Neural cell (in vitro differentiated cells): ENCODE results near the gene ZAP70. TPM values are rescaled to one million over a fixed set of nuclear protein-coding genes. Genes with fewer than 3 reads are reported as not detected.

ENCODE experiments used
- H2AFZ ChIP-seq: fragments of 200-600, 300-800 bp; sonication (generic), shearing (Covaris generic); 2 replicates; pipeline ENCODE4 v1.6.0; 2014; ENCODE audit warnings: low read depth, mild to moderate bottlenecking, antibody characterized with exemption, low read length, moderate library complexity
- H3F3A ChIP-seq: fragments of 200-600 bp; shearing (Covaris generic); 2 replicates; pipeline ENCODE4 v1.6.1; 2016; ENCODE audit warnings: mild to moderate bottlenecking, moderate library complexity, mixed read lengths, antibody characterized with exemption, low read length; ENCODE audit not compliant: insufficient read depth, poor library complexity, severe bottlenecking
- H3K27ac ChIP-seq: fragments of 200-600, 300-800 bp; sonication (generic), shearing (Covaris generic); 2 replicates; pipeline ENCODE4 v1.5.1; 2014; ENCODE audit warnings: mild to moderate bottlenecking, low read length, moderate library complexity
- H3K27me3 ChIP-seq: fragments of 300-800, 200-600 bp; sonication (generic), shearing (Covaris generic); 2 replicates; pipeline ENCODE4 v1.6.0; 2014; ENCODE audit warnings: mild to moderate bottlenecking, low read depth, low read length, moderate library complexity; ENCODE audit not compliant: insufficient read depth
- H3K36me3 ChIP-seq: fragments of 300-800, 200-600 bp; sonication (generic), shearing (Covaris generic); 2 replicates; pipeline ENCODE4 v1.5.1; 2014; ENCODE audit warnings: mild to moderate bottlenecking, antibody characterized with exemption, low read length, moderate library complexity; ENCODE audit not compliant: insufficient read depth
- H3K4me2 ChIP-seq: fragments of 300-800, 200-600 bp; sonication (generic), shearing (Covaris generic); 2 replicates; pipeline ENCODE4 v1.6.0; 2014; ENCODE audit warnings: mild to moderate bottlenecking, low read length
- H3K4me3 ChIP-seq: fragments of 300-800, 200-600 bp; sonication (generic), shearing (Covaris generic); 2 replicates; pipeline ENCODE4 v1.5.1; 2014; ENCODE audit warnings: mild to moderate bottlenecking, low read length, moderate library complexity
- H3K79me2 ChIP-seq: fragments of 200-600 bp; shearing (Covaris generic); replicated peaks from 2 replicates; pipeline ENCODE4 v1.6.0; 2014; ENCODE audit warnings: mild to moderate bottlenecking, low read length, moderate library complexity; ENCODE audit not compliant: insufficient read depth
- H3K9ac ChIP-seq: fragments of 300-800, 200-600 bp; sonication (generic), shearing (Covaris generic); 2 replicates; pipeline ENCODE4 v1.6.1; 2016; ENCODE audit warnings: mild to moderate bottlenecking, low read length, mixed read lengths
- H3K9me2 ChIP-seq: fragments of 200-600 bp; shearing (Covaris generic); 2 replicates; pipeline ENCODE4 v1.6.1; 2016; ENCODE audit warnings: mild to moderate bottlenecking, low read length, mixed read lengths; ENCODE audit not compliant: insufficient read depth
- H3K9me3 ChIP-seq: fragments of 200-600, 300-800 bp; sonication (generic), shearing (Covaris generic); 2 replicates; pipeline ENCODE4 v1.6.1; 2016; ENCODE audit warnings: mild to moderate bottlenecking, mixed run types, low read length, moderate library complexity, mixed read lengths
- H4K20me1 ChIP-seq: fragments of 200-600 bp; shearing (Covaris generic); 2 replicates; pipeline ENCODE4 v1.6.1; 2016; ENCODE audit warnings: mild to moderate bottlenecking, mixed run types; ENCODE audit not compliant: insufficient read depth
- EP300 ChIP-seq: fragments of 450-650 bp; conservative IDR thresholded peaks from 2 replicates; pipeline ENCODE4 v1.6.1; 2014; ENCODE audit warnings: antibody characterized with exemption, mild to moderate bottlenecking, moderate library complexity; ENCODE audit not compliant: poor library complexity, severe bottlenecking
- EZH2 ChIP-seq: fragments of 200-600, 300-800 bp; shearing (Covaris generic), sonication (generic); IDR thresholded peaks from 2 replicates; pipeline ENCODE4 v1.6.1; 2014; ENCODE audit warnings: antibody characterized with exemption, low read length, borderline replicate concordance, mild to moderate bottlenecking; ENCODE audit not compliant: insufficient read depth, poor library complexity, severe bottlenecking
- MXI1 ChIP-seq: fragments of 450-650 bp; conservative IDR thresholded peaks from 2 replicates; pipeline ENCODE4 v1.6.1; 2014; ENCODE audit warnings: antibody characterized with exemption, mild to moderate bottlenecking; ENCODE audit not compliant: poor library complexity, severe bottlenecking
- POLR2AphosphoS5 ChIP-seq: IDR thresholded peaks from 2 replicates; pipeline ENCODE4 v1.6.1; 2012
- RAD21 ChIP-seq: fragments of 450-650 bp; conservative IDR thresholded peaks from 2 replicates; pipeline ENCODE4 v1.6.1; 2014; ENCODE audit warnings: antibody characterized with exemption, mild to moderate bottlenecking, moderate library complexity
- SMC3 ChIP-seq: fragments of 450-650 bp; conservative IDR thresholded peaks from 2 replicates; pipeline ENCODE4 v1.6.1; 2014; ENCODE audit warnings: antibody characterized with exemption, mild to moderate bottlenecking, moderate library complexity; ENCODE audit not compliant: poor library complexity
- TAF1 ChIP-seq: IDR thresholded peaks from 2 replicates; pipeline ENCODE4 v1.6.1; 2012; ENCODE audit warnings: low read depth
- polyA plus RNA-seq: library from polyadenylated mRNA; depleted of rRNA; stranded (reverse); fragments of >200 nt; gene quantifications from 2 replicates; pipeline ENCODE4 v1.2.3, GENCODE V29; 2014
- TF ChIP-seq, protein P1 (sequence below): IDR thresholded peaks from 2 replicates; pipeline ENCODE4 v1.6.1; 2012; ENCODE audit warnings: borderline replicate concordance
- TF ChIP-seq, protein P2 (sequence below): fragments of 450-650 bp; IDR thresholded peaks from 2 replicates; pipeline ENCODE4 v1.5.1; 2014; ENCODE audit warnings: antibody characterized with exemption, mild to moderate bottlenecking, moderate library complexity; ENCODE audit not compliant: poor library complexity, severe bottlenecking

Gene ZAP70
- polyA plus RNA-seq, 1 donor from 2014 or later, result 0.59 TPM

DNA sequence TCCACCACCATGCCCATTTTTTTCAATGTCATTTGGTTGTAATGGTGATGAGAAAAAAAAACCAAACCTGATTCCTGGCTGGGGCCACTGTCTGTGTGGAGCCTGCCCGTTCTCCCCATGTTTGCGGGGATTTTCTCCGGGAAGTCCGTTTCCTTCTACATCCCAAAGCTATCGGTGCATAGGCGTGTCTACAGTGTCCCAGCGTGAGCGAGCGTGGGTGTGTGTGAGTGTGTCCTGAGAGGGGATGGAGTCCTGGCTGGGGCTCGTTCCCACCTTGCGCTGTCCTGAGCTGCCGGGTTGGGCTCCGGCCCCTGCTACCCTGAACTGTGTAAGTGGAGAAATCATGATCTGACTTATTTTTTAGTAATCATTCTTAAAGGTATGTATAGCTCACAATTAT lies 7.3 kb upstream of the ZAP70 start:
- no peaks in the 10 kb centered on the region for H3F3A ChIP-seq
- TF ChIP-seq MXI1 (no peak), SMC3 (no peak), EZH2 (no peak), TAF1 (no peak), EP300 (no peak), POLR2AphosphoS5 (no peak), RAD21 (no peak)
- TF ChIP-seq, protein P1, sequence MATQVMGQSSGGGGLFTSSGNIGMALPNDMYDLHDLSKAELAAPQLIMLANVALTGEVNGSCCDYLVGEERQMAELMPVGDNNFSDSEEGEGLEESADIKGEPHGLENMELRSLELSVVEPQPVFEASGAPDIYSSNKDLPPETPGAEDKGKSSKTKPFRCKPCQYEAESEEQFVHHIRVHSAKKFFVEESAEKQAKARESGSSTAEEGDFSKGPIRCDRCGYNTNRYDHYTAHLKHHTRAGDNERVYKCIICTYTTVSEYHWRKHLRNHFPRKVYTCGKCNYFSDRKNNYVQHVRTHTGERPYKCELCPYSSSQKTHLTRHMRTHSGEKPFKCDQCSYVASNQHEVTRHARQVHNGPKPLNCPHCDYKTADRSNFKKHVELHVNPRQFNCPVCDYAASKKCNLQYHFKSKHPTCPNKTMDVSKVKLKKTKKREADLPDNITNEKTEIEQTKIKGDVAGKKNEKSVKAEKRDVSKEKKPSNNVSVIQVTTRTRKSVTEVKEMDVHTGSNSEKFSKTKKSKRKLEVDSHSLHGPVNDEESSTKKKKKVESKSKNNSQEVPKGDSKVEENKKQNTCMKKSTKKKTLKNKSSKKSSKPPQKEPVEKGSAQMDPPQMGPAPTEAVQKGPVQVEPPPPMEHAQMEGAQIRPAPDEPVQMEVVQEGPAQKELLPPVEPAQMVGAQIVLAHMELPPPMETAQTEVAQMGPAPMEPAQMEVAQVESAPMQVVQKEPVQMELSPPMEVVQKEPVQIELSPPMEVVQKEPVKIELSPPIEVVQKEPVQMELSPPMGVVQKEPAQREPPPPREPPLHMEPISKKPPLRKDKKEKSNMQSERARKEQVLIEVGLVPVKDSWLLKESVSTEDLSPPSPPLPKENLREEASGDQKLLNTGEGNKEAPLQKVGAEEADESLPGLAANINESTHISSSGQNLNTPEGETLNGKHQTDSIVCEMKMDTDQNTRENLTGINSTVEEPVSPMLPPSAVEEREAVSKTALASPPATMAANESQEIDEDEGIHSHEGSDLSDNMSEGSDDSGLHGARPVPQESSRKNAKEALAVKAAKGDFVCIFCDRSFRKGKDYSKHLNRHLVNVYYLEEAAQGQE, result no peak
- TF ChIP-seq, protein P2, sequence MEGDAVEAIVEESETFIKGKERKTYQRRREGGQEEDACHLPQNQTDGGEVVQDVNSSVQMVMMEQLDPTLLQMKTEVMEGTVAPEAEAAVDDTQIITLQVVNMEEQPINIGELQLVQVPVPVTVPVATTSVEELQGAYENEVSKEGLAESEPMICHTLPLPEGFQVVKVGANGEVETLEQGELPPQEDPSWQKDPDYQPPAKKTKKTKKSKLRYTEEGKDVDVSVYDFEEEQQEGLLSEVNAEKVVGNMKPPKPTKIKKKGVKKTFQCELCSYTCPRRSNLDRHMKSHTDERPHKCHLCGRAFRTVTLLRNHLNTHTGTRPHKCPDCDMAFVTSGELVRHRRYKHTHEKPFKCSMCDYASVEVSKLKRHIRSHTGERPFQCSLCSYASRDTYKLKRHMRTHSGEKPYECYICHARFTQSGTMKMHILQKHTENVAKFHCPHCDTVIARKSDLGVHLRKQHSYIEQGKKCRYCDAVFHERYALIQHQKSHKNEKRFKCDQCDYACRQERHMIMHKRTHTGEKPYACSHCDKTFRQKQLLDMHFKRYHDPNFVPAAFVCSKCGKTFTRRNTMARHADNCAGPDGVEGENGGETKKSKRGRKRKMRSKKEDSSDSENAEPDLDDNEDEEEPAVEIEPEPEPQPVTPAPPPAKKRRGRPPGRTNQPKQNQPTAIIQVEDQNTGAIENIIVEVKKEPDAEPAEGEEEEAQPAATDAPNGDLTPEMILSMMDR, result no peak
- H3K27me3 ChIP-seq, result no peaks in the 10 kb centered on the region
- no peaks in the 10 kb centered on the region for H3K9me3 ChIP-seq
- no peaks in the 10 kb centered on the region for H3K36me3 ChIP-seq
- no peaks in the 10 kb centered on the region for H4K20me1 ChIP-seq
- H3K27ac ChIP-seq, result no peak overlapping the region
- no peaks in the 10 kb centered on the region for H3K79me2 ChIP-seq
- no peak overlapping the region for H3K9ac ChIP-seq
- H3K4me2 ChIP-seq, result no peak overlapping the region
- no peak overlapping the region for H3K4me3 ChIP-seq
- H3K9me2 ChIP-seq, result no peaks in the 10 kb centered on the region
- no peak overlapping the region for H2AFZ ChIP-seq

DNA sequence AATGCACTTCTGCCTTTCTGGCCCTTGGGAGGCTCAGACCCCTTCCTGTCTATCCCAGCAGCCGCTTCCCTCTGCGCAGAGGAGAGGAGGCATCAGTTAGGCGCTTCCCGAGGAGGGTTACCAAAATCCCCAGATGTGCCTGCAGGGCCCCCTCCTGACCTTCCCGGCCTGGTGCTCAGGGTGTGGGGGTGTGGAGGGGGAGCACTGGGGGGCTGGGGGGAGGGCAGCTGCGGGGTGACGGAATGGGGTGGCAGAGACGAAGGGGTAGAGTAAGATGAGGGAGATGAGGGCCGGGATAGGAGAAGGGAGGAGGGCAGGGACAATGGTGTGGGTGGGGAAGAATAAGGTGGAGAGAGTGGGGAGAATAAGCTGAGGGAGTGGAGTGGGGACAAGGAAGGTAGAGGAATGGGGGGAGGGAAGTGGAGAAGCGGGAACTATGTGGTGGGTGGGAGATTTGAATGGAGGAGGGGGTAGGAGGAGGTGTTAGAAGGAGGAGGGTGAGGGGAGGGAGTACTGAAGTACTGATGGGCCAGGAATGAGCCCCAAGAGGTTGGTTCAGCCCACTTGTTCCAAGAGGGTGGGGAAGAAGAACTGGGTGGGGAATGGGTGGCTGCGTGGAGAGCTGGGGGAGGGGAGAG lies 6.5 kb upstream of the ZAP70 start:
- no peak for TF ChIP-seq MXI1
- no peak for TF ChIP-seq POLR2AphosphoS5
- no peak for TF ChIP-seq SMC3
- TF ChIP-seq, protein P2, result no peak
- no peak for TF ChIP-seq RAD21
- TF ChIP-seq TAF1, result no peak
- no peak for TF ChIP-seq EP300
- TF ChIP-seq, protein P1, result no peak
- no peak for TF ChIP-seq EZH2
- no peak overlapping the region for H3K9ac ChIP-seq
- H3K4me2 ChIP-seq, result no peak overlapping the region

More for the DNA sequence above, 6.5 kb upstream of the ZAP70 start:
- no peak overlapping the region for H3K4me3 ChIP-seq
- H3K79me2 ChIP-seq, result no peaks in the 10 kb centered on the region
- no peaks in the 10 kb centered on the region for H3K9me2 ChIP-seq
- H3K27ac ChIP-seq, result no peak overlapping the region
- H4K20me1 ChIP-seq, result no peaks in the 10 kb centered on the region
- H3K36me3 ChIP-seq, result no peaks in the 10 kb centered on the region
- H3F3A ChIP-seq, result no peaks in the 10 kb centered on the region
- no peak overlapping the region for H2AFZ ChIP-seq
- no peaks in the 10 kb centered on the region for H3K27me3 ChIP-seq
- H3K9me3 ChIP-seq, result no peaks in the 10 kb centered on the region
